GM20431 (cell line): ENCODE measurements around the gene LAMC1.

Experiments used
- in situ Hi-C: fragments of 300-500 bp; cut with MseI, MboI; formaldehyde crosslinking; loops from one replicate; pipeline ENCODE4 v1.15.0; 2020; ENCODE audit warnings: low sequenced_read_pairs; ENCODE audit not compliant: unreplicated experiment

LAMC1 gene

DNA sequence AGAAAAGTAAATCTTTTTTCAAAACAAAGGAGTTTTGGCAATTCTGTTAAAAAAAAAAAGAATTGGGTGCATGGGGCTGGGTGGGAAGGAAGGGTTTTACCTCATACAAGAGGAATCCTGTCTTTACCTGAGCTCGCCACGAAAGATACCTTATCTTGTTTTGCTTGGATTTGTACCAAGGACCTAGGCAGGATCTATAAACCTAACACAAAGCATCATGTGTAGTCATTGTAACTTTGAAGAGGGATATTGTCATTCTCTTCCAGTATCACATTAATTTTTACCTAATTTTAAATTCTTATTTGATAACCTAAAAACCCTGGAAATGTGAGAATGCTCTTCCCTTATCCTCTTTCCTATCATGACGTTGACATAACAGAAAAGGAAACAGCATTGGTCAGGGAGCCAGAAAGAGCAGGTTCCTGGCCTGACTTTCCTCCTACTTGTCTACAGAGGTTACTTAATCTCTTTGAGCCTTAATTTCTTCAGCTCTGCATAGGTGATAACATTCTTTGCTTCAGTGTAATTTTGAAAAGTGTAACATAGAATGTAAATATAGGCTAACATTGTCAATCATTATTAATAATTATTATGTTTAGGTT is 4.0 kb upstream of the LAMC1 start:
- in situ Hi-C loops: no loop called here

DNA sequence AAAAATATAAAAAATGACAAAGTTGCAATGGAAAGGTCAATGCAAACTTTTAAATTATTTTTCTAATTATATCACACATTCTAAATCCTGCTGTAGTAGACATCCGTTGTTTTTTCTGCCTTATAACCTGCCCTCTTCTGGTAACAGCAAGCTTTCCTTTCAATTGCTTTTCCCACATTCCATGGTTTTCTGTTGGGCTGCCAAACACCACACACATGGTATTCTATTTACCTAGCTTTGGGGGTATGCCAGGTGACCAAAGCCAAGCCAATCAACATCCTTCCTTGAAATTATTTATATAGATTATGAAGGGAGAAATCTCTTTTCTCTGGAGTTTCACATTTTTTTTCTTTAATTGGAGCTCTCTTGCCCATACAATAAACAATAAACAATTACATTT is 3.4 kb upstream of the LAMC1 start:
- in situ Hi-C loops: no loop called here

DNA sequence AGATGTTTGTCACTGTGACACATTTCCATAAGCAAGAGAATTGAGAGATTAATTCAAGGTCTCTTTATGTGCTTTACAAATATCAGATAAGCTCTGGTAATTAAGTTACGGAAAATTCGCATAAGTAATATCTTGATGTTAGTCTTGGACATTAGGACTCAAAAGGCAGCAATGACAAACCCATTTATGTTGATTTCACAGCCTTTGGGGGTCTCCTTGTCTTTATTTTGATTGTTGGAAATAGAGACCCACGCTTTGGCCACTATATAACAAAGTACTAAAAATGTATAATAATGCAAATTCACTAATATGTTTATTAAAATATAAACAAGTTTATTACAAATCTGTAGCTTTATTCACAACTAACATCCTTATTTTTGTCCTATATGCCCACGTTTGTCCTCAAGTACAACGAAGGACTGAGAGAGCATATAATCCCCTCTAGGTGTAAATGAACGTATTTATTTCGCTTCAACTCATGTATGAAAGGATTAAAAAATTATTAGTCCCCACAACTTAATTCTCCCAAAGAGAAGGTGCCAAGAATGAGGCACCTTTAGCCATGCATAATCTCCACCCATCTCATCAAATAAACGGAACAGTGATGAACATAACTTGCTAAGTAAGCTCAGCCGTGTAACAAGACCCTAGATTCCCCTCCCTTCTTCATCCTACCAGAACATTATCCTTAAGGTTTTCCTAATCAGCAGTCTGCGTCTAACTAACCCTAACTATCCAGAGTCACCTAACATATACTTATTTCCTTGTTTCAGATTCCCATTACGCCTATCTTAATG is 1.6 kb upstream of the LAMC1 start:
- in situ Hi-C loops: no loop called here

DNA sequence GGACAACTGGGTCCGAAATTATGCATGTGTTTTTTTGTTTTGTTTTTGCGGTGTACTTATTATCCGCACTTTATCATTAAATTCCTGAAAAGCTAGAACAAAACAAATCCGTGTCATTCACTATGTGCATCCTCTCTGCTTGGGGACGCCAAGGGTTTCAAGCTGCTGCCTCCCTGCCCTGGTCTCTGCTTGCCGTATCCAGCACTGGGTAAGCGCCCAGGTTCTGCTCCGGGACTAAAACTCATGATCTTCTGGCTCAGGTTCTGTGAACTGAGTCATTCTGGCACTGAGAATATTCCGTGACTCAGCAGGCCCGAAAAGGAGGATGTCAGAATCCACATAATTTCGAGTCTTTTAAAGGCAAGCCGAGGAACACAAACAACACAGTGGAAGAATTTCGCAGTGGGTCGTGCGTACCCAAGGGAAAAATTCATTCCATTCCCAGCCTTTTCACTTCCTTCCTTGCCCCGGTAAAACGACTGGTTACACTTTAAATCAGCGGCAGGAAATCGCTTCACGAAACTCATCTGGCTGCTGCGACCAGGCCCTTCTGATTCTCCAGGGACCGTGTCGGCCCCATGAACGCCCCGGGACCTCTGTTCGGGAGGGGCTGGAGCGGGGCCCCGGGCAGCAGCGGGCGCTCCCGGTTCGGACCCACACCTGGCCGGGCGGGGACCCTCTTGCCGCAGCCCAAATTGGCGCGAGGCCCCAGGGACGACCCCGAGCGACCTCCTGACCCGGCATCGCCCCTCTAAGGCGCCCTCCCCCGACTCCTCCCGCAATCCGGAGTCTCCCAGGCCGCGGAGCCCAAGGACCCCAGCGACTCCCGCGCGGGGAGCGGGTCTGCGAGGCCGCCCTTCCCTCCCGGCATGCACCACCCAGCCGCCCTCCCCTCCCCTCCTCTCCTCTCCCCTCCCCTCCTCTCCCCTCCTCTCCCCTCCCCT is 746 bp upstream of the LAMC1 start:
- in situ Hi-C loops: no loop called here

DNA sequence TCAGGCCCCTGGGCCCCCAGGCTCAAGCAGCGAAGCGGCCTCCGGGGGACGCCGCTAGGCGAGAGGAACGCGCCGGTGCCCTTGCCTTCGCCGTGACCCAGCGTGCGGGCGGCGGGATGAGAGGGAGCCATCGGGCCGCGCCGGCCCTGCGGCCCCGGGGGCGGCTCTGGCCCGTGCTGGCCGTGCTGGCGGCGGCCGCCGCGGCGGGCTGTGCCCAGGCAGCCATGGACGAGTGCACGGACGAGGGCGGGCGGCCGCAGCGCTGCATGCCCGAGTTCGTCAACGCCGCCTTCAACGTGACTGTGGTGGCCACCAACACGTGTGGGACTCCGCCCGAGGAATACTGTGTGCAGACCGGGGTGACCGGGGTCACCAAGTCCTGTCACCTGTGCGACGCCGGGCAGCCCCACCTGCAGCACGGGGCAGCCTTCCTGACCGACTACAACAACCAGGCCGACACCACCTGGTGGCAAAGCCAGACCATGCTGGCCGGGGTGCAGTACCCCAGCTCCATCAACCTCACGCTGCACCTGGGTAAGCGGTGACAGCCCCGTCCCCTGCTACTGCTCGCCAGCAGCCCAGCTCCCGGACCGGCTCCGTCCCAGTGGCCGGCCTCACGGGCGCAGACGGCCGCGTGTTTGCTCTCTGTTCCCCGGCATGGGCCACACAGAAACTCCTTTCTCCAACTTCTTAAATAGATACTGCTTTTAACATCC is 539 bp downstream of the LAMC1 start:
- in situ Hi-C loops: no loop called here

DNA sequence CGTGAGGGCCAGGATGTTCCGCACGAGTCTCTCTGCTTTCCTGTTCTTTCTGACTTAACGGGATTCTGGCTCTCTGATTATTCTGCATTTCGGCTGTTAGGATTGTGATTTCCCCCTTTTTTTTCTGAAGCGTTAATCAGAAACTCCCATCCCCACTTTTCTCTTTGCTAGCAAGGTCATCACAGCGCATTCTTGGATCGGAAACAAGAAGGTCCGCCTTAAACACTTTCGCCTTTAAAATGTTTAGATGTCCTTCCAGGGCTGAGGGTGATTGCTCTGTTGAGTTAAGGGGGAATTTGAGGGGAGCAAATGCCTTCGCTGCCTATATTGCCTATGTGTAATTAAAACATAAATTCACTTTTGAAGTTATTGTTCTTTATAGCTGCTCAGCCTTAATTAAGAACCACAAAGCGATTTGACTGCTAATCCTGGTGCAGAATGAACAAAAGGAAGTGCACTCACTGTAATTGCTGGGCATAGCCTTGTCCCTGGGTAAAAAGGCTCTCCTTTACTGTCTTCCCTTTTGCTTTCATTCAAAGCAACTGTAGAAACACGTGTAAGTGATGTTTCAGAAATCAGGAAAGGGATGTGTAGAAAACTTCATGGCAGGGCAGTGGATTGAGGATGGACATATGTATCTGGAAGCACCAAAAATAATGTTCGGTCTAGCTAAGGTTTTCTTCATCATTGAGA is 1.2 kb downstream of the LAMC1 start:
- in situ Hi-C loops: no loop called here

DNA sequence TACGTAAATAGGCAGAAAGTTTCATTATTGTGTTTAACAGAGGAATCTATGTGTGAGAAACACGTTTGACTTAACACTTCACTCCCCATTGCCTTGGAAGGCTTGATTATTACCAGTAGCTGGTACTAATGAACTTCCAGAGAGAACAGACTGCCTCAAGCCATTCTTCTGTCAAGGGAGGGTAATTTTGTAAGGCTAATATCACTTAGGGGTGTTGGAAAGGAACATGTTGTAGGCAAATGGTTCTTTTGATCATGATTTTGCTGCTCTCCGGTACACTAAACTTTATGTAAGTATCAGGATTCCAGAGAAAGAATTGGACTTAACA is 1.8 kb downstream of the LAMC1 start:
- in situ Hi-C loops: no loop called here

DNA sequence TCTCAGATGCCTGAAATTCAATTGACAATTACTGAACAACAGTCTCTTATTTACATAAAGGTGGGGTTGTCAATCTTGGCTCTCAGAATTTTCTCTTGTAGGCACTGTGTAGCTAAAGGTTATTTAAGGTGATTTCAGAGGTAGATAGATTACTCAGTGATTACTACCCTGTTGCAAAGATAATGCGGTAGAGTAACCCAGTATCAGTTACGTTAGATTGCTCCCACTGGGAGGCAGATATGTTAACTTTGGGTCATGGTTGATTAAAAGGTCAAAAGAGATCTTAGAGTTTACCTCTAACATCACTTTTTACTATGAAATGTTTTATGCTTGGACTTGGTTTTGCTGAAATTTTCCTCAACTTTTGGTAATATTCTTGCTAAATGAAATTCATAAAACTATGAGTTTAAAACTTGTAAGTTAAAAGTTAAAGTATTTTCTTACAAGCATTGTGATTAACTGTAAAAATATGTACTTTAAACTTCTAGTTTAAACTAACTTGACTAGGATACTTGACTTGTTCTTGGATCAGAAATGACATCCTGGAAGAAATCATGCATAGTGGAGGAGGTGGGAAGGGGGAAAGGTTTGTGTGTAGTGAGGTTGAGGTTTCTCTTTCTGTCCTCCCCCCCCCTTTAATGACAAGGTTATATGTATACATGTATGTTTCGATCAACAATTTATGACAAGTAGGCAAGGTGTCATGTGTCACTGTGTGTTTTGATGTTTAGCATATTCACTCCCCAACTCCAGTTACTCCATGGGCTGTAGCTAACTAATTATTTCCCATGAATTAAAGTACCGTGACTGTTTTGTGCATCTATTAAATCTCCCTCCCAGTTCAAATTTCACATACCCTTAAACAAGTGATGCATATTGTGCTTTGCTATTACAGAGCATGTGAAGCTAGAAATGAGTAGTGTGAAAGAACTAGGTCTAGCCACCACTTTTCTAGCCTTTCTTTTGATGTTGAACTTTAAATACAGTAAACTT is 2.9 kb downstream of the LAMC1 start:
- in situ Hi-C loops: no loop called here

DNA sequence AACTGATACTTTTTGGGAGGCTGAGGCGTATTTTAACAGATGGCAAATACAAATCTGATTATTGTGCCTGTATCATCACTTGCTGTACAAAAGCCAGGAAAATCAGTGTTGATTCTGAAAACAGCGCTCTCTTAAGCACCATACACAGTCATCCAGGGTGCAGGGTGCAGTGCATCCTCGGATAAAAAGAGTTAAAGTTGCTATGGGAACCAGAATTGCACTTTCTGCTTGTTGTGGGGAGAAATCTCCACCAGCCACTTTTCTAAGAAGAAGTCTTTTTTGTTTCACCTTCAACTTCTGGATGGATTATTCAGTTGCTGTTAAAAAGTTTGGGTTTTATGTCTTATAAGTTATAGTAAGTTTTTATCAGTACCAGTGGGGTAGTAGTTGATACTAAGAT is 3.8 kb downstream of the LAMC1 start:
- in situ Hi-C loops: no loop called here

DNA sequence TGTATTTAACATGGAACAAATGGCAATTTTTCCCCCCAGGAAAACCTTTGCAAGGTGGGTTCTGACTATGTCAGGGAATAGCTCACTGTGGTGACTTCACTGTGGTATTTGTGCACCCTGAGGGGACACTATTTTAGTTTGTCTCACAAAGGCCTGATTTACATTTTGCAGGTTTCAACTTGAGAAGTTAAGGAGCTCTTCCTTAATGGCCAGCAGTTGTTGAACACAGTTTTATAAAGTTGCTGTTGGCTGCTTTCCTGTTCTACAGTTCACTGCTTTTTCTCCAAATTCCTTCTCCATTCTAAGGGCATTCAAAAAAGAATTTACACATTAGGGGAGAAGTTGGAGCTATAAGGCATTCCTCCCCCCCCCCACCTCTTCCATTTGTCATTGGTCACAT is 4.6 kb downstream of the LAMC1 start:
- in situ Hi-C loops: no loop called here

DNA sequence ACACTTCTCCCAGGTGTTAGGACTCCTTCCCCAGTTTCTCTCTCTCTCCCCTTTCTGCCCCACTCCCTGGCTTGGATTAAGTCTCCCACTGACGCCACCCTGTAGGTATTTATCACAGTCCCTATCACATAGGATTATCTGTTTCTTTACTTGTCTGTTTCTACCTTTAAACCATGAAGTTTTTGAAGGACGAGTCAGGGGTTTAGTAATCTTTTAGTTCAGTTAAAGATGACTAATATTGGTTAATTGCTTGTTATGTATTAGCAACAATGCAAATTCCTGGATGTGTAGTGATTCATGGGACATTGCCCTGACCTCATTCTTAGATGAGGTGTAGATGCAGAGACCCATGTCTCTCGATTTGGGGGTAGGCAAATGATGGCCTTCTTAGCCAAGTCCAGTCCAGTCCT is 6.4 kb downstream of the LAMC1 start:
- in situ Hi-C loops: no loop called here

DNA sequence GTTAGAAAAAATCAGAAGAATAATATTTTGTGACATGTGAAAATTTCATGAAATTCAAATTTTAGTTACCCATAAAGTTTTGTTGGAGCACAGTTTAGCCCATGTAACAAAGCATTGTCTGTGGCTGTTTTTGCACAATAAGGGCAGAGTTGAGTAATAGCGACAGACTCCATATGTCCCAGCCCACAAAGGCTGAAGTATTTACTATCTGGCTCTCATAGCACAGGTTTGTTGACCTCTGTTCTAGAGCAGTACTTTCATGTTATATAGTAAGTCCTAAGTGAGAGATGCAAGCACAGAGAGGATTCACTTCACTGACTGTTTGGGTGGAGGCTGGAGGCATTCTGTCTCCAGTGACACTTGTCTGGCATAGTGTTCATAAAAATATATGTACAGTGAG is 6.8 kb downstream of the LAMC1 start:
- in situ Hi-C loops: no loop called here

DNA sequence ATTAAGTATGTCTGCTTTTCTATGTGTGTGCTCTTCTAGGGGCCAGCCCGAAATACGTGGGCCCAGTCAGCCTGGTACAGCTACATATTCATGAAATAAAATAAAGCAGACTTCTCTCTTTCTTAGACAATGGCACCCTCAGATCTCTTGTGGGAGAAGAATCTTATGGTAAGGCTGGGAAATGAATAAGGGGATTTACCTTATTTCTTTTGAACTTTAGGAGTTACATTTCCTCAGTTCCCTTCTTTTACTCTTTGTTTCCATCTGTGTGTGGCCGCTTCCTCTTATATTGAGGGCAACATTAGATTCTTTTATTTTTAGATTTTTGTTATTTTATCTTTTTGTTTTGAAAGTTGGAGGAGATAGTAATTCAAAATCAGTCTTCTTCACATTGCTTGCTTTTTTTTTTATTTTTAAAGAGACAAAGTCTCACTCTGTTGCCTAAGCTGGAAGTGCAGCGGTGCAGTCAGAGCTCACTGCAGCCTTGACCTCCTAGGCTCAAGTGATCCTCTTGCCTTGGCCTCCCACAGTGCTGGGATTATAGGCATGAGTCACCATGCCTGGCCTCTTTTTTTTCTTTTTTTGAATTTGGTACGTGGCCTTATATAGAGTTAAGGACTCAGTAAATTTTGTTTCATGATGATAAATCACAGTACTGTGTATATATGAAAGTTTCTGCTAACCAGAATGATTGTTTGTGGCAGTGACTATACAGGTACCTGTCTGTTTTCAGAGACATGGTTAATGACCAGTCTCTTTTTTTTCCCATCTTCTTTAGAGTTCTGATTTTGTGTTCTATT is 9.1 kb downstream of the LAMC1 start:
- in situ Hi-C loops: no loop called here

DNA sequence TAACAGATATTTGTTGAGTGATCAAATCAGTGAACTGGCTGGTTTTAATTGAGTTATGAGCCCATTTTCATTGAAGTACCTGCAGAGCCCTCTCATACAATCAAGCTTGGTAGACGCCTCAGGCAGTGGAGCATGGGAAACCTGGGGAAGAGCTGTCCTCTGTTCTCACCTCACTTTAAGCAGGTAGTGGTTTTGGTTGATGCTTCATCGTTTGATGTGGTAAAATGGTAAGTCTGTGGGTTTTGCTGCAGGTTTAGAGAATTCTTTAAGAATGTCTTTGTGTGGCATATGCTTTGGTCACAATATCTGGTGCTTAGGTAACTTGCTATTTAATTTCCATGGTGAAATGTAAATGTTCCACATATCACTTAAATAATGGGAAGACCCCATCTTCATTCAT is 10.0 kb downstream of the LAMC1 start:
- in situ Hi-C loops: no loop called here

DNA sequence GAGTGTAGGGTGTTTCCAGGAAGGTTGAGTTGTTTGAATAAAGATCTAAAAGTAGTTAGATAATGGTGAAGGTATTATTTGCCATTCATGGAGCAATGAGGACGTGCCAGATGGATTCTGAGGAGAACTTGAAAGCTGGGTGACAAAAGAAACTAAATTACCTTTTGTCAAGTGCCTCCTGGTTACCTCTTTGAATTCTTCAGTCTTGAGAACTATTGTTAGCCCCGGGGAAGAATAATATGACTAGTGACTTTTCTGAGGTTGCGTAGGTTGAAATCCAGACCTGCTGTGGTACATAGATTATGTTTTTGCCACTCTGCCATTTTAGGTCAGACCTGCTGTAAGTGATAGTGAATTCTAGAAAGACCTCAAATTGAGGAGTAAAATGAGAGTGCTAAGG is 11.5 kb downstream of the LAMC1 start:
- in situ Hi-C loops: no loop called here

DNA sequence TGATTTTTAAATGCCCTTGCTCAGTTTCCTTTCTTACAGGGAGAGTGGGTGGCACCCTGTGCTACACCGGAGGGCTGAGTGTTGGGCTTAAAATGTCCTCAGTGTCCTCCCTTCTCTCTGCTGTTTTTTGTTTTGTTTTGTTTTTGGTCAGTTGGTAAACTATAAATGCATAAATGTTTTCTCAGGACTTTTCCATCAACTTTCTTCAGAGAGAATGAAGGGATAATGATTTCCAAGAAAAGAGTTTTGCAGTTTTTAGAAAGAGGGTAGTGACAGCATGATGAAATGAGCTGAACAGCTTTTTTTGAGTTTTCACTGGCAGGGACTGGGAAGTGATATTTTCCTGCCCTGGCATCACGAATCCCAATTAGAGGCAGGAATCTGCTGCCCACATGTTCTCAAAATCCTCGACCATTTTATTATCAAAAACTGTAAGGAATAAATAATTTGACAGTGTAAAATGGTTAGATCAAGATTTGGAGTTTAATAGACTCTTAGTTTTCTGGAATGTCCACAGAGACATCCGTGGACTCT is 15.2 kb downstream of the LAMC1 start:
- in situ Hi-C loops: no loop called here

DNA sequence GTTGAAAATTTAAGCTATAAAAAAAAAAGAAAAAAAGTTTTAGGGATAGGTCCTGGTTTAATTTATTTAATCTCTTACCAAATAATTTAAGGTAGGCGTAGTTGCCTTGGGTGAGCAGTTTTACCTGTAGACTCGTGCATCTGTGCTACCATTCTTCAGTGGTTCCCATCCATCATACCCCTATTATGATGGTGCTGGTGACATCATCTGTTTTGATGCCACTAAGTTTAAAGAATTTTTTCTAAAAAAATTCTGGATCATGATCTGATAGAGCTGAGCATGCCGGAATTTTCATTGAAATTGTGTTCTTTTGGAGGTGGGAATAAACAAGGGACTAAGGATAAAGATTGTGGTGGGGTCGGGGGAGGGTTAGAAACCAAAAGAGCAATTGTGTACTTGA is 15.7 kb downstream of the LAMC1 start:
- in situ Hi-C loops: no loop called here

DNA sequence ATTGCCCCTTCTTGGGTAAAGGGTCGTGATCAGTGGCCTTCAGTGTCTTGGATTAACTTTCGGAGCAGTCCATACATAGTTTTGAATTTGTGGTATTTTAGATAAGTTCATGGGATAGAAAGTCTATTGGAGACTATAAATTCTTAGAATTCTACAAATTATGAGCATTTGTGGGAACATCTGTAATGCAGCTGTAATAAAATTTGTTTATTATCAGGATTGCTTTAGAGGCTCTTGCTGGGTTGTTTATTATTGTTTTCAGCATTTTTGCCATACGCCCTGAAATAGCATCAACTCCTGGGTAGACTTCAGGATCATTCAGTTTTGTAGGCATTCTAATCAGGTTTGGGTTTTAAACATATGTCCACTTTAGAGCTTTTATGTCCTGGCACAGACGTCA is 16.1 kb downstream of the LAMC1 start:
- in situ Hi-C loops: no loop called here
